ENCODE results near the gene LDAH. TPM values are rescaled to one million over a fixed set of nuclear protein-coding genes. Genes with fewer than 3 reads are reported as not detected.

Gene LDAH
- total and polyA plus RNA-seq, 2 donors (not counting 1 experiment from before 2014, with no cell fraction given), result 9.0 to 31.3 TPM

DNA sequence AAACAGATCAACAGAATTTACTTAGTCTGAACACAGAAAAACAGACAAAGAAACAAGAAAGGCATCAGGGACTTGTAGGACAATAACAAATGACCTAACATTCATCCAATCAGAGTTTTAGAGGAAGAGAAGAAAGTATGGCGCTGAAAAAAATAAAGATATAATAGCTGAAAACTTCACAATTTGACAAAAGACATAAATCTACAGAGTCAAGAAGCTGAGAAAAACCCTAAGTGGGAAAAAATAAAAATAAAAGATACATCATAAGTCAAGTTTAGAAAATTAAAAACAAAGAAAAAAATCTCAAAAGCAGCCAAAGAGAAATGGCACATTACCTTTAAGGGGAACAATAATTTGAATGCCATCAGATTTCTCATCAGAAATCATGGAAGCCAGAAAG, 7.7 kb downstream of the LDAH start:
- Histone ChIP-seq H3K36me3 (replicated peaks in 1 of 2; ENCODE audit: control extremely low read depth in 1 of 2, control insufficient read depth in 1 of 2, extremely low read depth in 1 of 2, insufficient read depth in 2 of 2, low read length in 1 of 2) (no peaks in the 10 kb centered on the region), H3K9ac (ENCODE audit: low read length) (no peak overlapping the region), H3K4me2 (replicated peaks; ENCODE audit: low read depth, low read length, poor library complexity, severe bottlenecking) (no peak overlapping the region), H3K27ac (ENCODE audit: low read length in 2 of 2) (no peak overlapping the region), H2AFZ (ENCODE audit: insufficient read depth, low read depth, low read length, poor library complexity, severe bottlenecking) (no peak overlapping the region), H3K27me3 (replicated peaks in 1 of 4; ENCODE audit: control extremely low read depth in 1 of 4, control insufficient read depth in 3 of 4, insufficient read depth in 4 of 4, low read length in 3 of 4) (no peaks in the 10 kb centered on the region), H3K4me3 (ENCODE audit: control extremely low read depth in 1 of 5, extremely low read depth in 1 of 5, insufficient read depth in 1 of 5, low read depth in 2 of 5, low read length in 4 of 5) (no peak overlapping the region), H4K20me1 (ENCODE audit: control insufficient read depth, insufficient read depth, low read length, poor library complexity, severe bottlenecking) (no peaks in the 10 kb centered on the region), H3K4me1 (ENCODE audit: control insufficient read depth in 2 of 2, insufficient read depth in 2 of 2, low read length in 2 of 2) (no peaks in the 10 kb centered on the region), H3K9me3 (ENCODE audit: control extremely low read depth in 1 of 3, control insufficient read depth in 2 of 3, insufficient read depth in 1 of 3, low read length in 2 of 3) (no peaks in the 10 kb centered on the region), H3K79me2 (ENCODE audit: control insufficient read depth, insufficient read depth, low read length) (peaks cover 61% of the 10 kb centered on the region)
- WGBS (ENCODE audit: insufficient coverage), result no CpG with 5 or more reads among the region's 1 CpG
- no peak overlapping the region for H3K4me3 Mint-ChIP-seq
- no peak for DNase-seq
- ChIA-PET POLR2A (no interaction called here), CTCF (no interaction called here)
- no peak overlapping the region for H3K27ac Mint-ChIP-seq
- intact Hi-C loops (cut with micrococcal nuclease), result no loop called here
- no peaks in the 10 kb centered on the region for H3K27me3 Mint-ChIP-seq
- no peak for ATAC-seq (ENCODE audit: low read depth)
- H3K4me1 Mint-ChIP-seq, result peaks cover 14% of the 10 kb centered on the region
- TF ChIP-seq EZH2 (IDR thresholded peaks at IDR 0.05; ENCODE audit: borderline replicate concordance, insufficient read depth, low read depth, low read length, poor library complexity, severe bottlenecking), result no peak
- TF ChIP-seq, protein P1, sequence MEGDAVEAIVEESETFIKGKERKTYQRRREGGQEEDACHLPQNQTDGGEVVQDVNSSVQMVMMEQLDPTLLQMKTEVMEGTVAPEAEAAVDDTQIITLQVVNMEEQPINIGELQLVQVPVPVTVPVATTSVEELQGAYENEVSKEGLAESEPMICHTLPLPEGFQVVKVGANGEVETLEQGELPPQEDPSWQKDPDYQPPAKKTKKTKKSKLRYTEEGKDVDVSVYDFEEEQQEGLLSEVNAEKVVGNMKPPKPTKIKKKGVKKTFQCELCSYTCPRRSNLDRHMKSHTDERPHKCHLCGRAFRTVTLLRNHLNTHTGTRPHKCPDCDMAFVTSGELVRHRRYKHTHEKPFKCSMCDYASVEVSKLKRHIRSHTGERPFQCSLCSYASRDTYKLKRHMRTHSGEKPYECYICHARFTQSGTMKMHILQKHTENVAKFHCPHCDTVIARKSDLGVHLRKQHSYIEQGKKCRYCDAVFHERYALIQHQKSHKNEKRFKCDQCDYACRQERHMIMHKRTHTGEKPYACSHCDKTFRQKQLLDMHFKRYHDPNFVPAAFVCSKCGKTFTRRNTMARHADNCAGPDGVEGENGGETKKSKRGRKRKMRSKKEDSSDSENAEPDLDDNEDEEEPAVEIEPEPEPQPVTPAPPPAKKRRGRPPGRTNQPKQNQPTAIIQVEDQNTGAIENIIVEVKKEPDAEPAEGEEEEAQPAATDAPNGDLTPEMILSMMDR (IDR thresholded peaks at IDR 0.05), result no peak
- H3K9me3 Mint-ChIP-seq (ENCODE audit: insufficient read depth), result no peaks in the 10 kb centered on the region

DNA sequence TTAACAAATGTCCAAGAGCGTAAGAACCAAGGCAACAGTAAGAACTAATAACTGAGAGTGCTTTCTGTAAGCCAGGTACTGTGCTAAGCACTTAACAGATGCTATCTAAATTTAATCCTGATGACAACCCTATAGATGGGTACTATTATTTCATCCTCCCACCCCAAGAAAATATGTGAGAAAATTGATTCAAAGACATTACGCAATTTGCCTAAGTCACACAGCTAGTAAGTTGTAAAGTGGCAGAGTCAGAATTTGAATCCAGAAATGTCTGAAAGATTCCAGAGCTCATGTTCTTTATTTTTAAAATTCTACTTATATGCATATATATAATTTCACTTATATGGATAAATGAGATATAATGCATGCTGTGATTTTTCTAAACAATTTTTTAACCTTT, 10.1 kb downstream of the LDAH start:
- Histone ChIP-seq H3K9ac (ENCODE audit: low read length) (no peak overlapping the region), H3K27ac (ENCODE audit: low read length in 2 of 2) (no peak overlapping the region), H3K36me3 (replicated peaks in 1 of 2; ENCODE audit: control extremely low read depth in 1 of 2, control insufficient read depth in 1 of 2, extremely low read depth in 1 of 2, insufficient read depth in 2 of 2, low read length in 1 of 2) (no peaks in the 10 kb centered on the region), H3K27me3 (replicated peaks in 1 of 4; ENCODE audit: control extremely low read depth in 1 of 4, control insufficient read depth in 3 of 4, insufficient read depth in 4 of 4, low read length in 3 of 4) (no peaks in the 10 kb centered on the region), H3K9me3 (ENCODE audit: control extremely low read depth in 1 of 3, control insufficient read depth in 2 of 3, insufficient read depth in 1 of 3, low read length in 2 of 3) (no peaks in the 10 kb centered on the region), H3K4me3 (ENCODE audit: control extremely low read depth in 1 of 5, extremely low read depth in 1 of 5, insufficient read depth in 1 of 5, low read depth in 2 of 5, low read length in 4 of 5) (no peak overlapping the region), H3K4me2 (replicated peaks; ENCODE audit: low read depth, low read length, poor library complexity, severe bottlenecking) (no peak overlapping the region), H2AFZ (ENCODE audit: insufficient read depth, low read depth, low read length, poor library complexity, severe bottlenecking) (no peak overlapping the region), H4K20me1 (ENCODE audit: control insufficient read depth, insufficient read depth, low read length, poor library complexity, severe bottlenecking) (no peaks in the 10 kb centered on the region), H3K79me2 (ENCODE audit: control insufficient read depth, insufficient read depth, low read length) (peaks cover 52% of the 10 kb centered on the region), H3K4me1 (ENCODE audit: control insufficient read depth in 2 of 2, insufficient read depth in 2 of 2, low read length in 2 of 2) (no peaks in the 10 kb centered on the region)
- no peak for DNase-seq
- no peak for TF ChIP-seq EZH2 (IDR thresholded peaks at IDR 0.05; ENCODE audit: borderline replicate concordance, insufficient read depth, low read depth, low read length, poor library complexity, severe bottlenecking)
- TF ChIP-seq, protein P1 (IDR thresholded peaks at IDR 0.05), result no peak
- intact Hi-C loops (cut with micrococcal nuclease), result no loop called here
- Mint-ChIP-seq H3K27ac (no peak overlapping the region), H3K4me1 (peaks cover 6% of the 10 kb centered on the region), H3K9me3 (ENCODE audit: insufficient read depth) (no peaks in the 10 kb centered on the region), H3K4me3 (no peak overlapping the region), H3K27me3 (no peaks in the 10 kb centered on the region)
- ATAC-seq (ENCODE audit: low read depth), result no peak
- no CpG with 5 or more reads among the region's 2 CpGs for WGBS (ENCODE audit: insufficient coverage)
- ChIA-PET POLR2A (no interaction called here), CTCF (interaction anchor here (1.2 kb wide), 1 partner anchor 147 kb away, joined by 3 read pairs; no protein-coding TSS in a partner anchor)
